Measurements from ENCODE around the gene NAP1L2. TPM values are rescaled to one million over a fixed set of nuclear protein-coding genes. Genes with fewer than 3 reads are reported as not detected.

Gene NAP1L2, protein sequence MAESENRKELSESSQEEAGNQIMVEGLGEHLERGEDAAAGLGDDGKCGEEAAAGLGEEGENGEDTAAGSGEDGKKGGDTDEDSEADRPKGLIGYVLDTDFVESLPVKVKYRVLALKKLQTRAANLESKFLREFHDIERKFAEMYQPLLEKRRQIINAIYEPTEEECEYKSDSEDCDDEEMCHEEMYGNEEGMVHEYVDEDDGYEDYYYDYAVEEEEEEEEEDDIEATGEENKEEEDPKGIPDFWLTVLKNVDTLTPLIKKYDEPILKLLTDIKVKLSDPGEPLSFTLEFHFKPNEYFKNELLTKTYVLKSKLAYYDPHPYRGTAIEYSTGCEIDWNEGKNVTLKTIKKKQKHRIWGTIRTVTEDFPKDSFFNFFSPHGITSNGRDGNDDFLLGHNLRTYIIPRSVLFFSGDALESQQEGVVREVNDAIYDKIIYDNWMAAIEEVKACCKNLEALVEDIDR
- polyA plus RNA-seq (2012; ENCODE audit: insufficient read depth, insufficient read length, low read depth): 2.8 TPM

DNA sequence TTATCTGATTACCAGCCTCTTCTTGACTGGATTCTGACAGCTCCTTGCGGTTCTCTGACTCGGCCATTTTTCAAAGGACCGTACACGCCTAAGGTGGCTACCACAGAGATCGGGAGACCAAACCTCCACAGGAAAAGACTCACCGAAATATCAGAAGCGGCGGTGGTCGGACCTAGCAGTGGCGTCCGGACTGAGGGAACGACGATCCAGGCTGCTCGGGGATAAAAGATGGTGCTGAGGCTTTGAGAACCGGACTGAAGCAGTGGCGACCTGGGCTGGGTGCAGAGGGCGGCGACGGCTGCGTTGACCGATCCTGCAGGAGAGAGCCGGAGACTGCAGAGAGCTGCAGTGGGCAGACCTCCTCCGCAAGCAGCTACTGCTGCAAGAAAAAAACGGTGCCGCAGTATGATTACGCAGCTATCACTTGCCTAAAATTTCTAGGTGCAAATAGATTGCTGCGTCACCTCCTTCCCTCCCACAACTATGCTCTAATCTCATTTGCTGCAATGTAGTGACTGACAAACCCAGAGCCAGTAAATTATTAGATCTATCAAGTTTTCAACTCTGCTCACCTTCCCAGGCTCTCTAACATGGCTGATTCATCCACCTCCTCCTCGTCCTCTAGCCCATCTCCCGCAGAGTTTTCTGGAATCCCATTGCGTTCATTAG lies at the start of gene NAP1L2:
NAP1L2 (minus strand) TSS at position 426 of the 669 bp plus-strand sequence; CDS start at position 67, 359 bp downstream.
- no peak for DNase-seq
- Histone ChIP-seq H3K27me3 (peaks cover 6% of the 10 kb centered on the region), H3K9me3 (no peaks in the 10 kb centered on the region), H3K36me3 (no peaks in the 10 kb centered on the region), H3K4me3 (ENCODE audit: low read depth, low read length) (peak within 1 kb of the TSS; percentile 41), H3K4me1 (no peaks in the 10 kb centered on the region)
- TF ChIP-seq CTCF (IDR thresholded peaks at IDR 0.05; ENCODE audit: low read depth, low read length): no peak

- no peak overlapping the region for H3K4me3 ChIP-seq (ENCODE audit: low read depth, low read length)
- no peaks in the 10 kb centered on the region for H3K4me1 ChIP-seq
- 0 out of 2 replicates have a peak, but pooled peaks have one; percentile 14 for TF ChIP-seq CTCF (IDR thresholded peaks at IDR 0.05; ENCODE audit: low read depth, low read length)
- no peak for DNase-seq
- no peaks in the 10 kb centered on the region for H3K27me3 ChIP-seq
- H3K36me3 ChIP-seq: no peaks in the 10 kb centered on the region
- no peaks in the 10 kb centered on the region for H3K9me3 ChIP-seq
Observed at GRCh38 chrX:73262991-73263390, 48.3 kb upstream of the NAP1L2 start.

DNA sequence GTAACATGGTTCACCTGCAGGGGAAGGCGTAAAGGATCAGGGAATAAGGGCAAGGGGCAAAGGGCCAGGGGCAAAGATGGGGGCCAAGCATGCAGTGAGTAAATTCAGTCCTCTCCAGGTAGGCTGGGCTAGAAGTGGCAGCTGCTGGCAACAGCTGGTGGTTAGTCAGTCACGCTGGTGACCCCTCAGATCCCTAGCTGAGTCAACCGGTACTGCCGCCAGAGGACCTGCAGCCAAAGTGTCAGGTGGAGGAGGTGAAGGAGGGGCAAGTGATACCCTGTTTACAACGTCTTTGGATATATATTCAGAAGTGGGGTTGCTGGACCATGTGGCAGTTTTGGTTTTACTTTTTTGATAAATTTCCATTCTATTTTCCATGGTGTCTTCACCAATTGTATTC lies 24.6 kb upstream of the NAP1L2 start:
- Histone ChIP-seq H3K27me3 (no peaks in the 10 kb centered on the region), H3K36me3 (no peaks in the 10 kb centered on the region), H3K4me1 (no peaks in the 10 kb centered on the region), H3K4me3 (ENCODE audit: low read depth, low read length) (no peak overlapping the region), H3K9me3 (no peaks in the 10 kb centered on the region)
- DNase-seq: no peak
- TF ChIP-seq CTCF (IDR thresholded peaks at IDR 0.05; ENCODE audit: low read depth, low read length): no peak

- H3K9me3 ChIP-seq: no peaks in the 10 kb centered on the region
- no peak for TF ChIP-seq CTCF (IDR thresholded peaks at IDR 0.05; ENCODE audit: low read depth, low read length)
Observed at GRCh38 chrX:73217621-73218020, 3.0 kb upstream of the NAP1L2 start.

GRCh38 chrX:73215246-73215645 lies 595 bp upstream of the NAP1L2 start:
- H3K9me3 ChIP-seq: no peaks in the 10 kb centered on the region
- H3K36me3 ChIP-seq: no peaks in the 10 kb centered on the region
- peaks cover 6% of the 10 kb centered on the region for H3K27me3 ChIP-seq
- no peaks in the 10 kb centered on the region for H3K4me1 ChIP-seq
- H3K4me3 ChIP-seq (ENCODE audit: low read depth, low read length): peak overlapping the region; percentile 41
- TF ChIP-seq CTCF (IDR thresholded peaks at IDR 0.05; ENCODE audit: low read depth, low read length): no peak
- DNase-seq: no peak

More at GRCh38 chrX:73217621-73218020, 3.0 kb upstream of the NAP1L2 start:
- H3K4me3 ChIP-seq (ENCODE audit: low read depth, low read length): no peak overlapping the region
- H3K27me3 ChIP-seq: peaks cover 6% of the 10 kb centered on the region
- H3K36me3 ChIP-seq: no peaks in the 10 kb centered on the region
- no peaks in the 10 kb centered on the region for H3K4me1 ChIP-seq
- no peak for DNase-seq
